Measurements from ENCODE around the gene SEM1.

DNA sequence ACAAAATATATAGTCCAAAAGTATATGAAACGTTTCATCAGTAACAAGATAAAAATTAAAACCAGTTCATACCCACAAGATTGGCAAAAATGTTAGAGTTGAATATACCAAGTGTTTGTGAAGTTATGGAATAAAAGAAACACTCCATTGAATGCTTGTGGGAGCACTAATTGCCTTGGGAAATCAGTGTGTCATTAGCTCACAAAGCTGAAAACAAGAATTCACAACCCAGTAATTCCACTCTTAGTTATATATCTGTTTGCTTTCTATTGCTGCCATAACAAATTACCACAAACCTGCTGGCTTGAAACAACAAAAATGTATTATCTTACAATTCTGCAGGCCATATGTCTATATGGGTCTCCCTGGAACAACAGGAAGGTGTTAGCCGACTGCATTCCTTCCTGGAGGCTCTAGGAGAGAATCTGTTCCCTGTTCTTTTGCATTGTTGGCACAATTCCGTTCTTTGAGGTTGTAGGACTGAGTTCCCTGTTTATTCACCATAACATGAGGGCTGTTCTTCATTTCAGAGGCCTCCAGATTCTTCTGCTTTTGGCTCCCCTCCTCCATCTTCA is 45.7 kb downstream of the SEM1 start:
- TF ChIP-seq OSR1 (CRISPR knock-in tag; IDR thresholded peaks at IDR 0.05) (no peak), POU6F1 (CRISPR knock-in tag; IDR thresholded peaks at IDR 0.05; ENCODE audit: borderline replicate concordance, low read depth) (no peak), CSRNP3 (CRISPR knock-in tag; IDR thresholded peaks at IDR 0.05) (no peak), ZFP30 (CRISPR knock-in tag; IDR thresholded peaks at IDR 0.05) (no peak), PATZ1 (CRISPR knock-in tag; IDR thresholded peaks at IDR 0.05; ENCODE audit: borderline replicate concordance) (no peak), ARNTL (CRISPR knock-in tag; IDR thresholded peaks at IDR 0.05; ENCODE audit: borderline replicate concordance, low read depth) (no peak), BACH2 (CRISPR knock-in tag; IDR thresholded peaks at IDR 0.05; ENCODE audit: borderline replicate concordance) (no peak), ESRRG (CRISPR knock-in tag; IDR thresholded peaks at IDR 0.05) (no peak), TOX (CRISPR knock-in tag; IDR thresholded peaks at IDR 0.05; ENCODE audit: borderline replicate concordance) (no peak), RARB (CRISPR knock-in tag; IDR thresholded peaks at IDR 0.05) (no peak), TCF4 (CRISPR knock-in tag; IDR thresholded peaks at IDR 0.05; ENCODE audit: borderline replicate concordance) (no peak)
